Measurements from ENCODE around the gene CNMD.

DNA sequence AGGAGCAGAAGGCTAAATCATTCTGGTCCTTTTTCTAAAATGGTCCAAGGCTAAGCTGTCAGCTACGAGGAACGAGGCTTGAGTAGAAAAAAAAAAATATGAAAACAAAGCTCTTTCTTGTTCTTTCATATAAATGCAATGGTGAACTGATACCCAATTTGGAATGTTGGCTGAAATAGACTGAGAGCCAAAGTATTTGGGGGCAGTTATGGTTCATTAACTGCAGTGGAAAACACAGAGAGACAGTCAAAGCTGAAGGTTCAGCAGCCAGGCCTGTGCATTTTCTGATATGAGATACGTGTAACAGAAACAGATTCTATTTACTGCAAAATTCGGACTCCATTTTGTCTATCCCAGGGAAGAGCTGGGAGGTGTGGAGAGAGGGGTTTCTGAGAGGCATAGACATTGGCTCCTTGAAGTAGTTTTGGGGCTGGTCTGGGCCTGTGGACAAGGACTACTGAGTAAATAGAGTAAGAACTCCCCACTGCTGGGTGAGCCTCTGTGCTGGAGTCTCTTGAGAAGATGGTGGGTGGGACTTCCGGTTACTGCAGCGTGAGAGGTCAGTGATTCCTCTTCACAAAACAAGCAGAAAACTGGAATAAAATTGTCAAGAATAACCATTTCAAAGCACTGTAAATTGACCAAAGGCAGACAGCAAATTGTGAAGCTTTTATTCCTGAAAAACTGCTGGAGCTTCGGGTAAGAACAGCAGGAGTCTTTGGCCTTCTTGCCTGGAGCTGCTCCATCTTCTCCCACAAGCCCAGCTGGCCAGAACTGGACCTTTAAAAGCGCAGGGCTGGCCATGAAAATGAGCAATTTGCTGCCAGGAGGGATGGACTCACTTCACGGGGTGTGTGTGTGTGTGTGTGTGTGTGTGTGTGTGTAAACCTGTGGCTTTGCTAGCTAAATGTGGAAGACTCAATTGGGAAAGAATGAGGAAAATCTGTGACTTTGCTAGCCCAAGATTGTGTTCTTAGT, 43.1 kb upstream of the CNMD start:
- TF ChIP-seq, protein P1, sequence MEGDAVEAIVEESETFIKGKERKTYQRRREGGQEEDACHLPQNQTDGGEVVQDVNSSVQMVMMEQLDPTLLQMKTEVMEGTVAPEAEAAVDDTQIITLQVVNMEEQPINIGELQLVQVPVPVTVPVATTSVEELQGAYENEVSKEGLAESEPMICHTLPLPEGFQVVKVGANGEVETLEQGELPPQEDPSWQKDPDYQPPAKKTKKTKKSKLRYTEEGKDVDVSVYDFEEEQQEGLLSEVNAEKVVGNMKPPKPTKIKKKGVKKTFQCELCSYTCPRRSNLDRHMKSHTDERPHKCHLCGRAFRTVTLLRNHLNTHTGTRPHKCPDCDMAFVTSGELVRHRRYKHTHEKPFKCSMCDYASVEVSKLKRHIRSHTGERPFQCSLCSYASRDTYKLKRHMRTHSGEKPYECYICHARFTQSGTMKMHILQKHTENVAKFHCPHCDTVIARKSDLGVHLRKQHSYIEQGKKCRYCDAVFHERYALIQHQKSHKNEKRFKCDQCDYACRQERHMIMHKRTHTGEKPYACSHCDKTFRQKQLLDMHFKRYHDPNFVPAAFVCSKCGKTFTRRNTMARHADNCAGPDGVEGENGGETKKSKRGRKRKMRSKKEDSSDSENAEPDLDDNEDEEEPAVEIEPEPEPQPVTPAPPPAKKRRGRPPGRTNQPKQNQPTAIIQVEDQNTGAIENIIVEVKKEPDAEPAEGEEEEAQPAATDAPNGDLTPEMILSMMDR (optimal IDR thresholded peaks at IDR 0.05 in 1 of 3, IDR thresholded peaks at IDR 0.05 in 1 of 3, conservative IDR thresholded peaks at IDR 0.05 in 1 of 3; ENCODE audit: extremely low read depth in 1 of 3, insufficient read depth in 2 of 3, low read length in 3 of 3) = no peak
- TF ChIP-seq EZH2 (IDR thresholded peaks at IDR 0.05; ENCODE audit: low read length) = no peak
